K562 (cell line): ENCODE data around the gene PSMA2. TPM values are rescaled to one million over a fixed set of nuclear protein-coding genes. Genes with fewer than 3 reads are reported as not detected.

Experiments
- CEBPB ChIP-seq: fragments of 450-650 bp; IDR thresholded peaks from 2 replicates; pipeline ENCODE4 v1.6.1; 2016; ENCODE audit warnings: missing genetic modification characterization, missing compliant biosample characterization
- CGGBP1 ChIP-seq: fragments of 250-450 bp; sonication (Bioruptor Pico); IDR thresholded peaks from 2 replicates; pipeline ENCODE4 v1.9.0; 2021; ENCODE audit warnings: mild to moderate bottlenecking
- ESRRA ChIP-seq: fragments of 450-650 bp; IDR thresholded peaks from 2 replicates; pipeline ENCODE4 v1.6.1; 2014; ENCODE audit warnings: low read depth, mild to moderate bottlenecking, moderate library complexity, borderline replicate concordance
- HNRNPK ChIP-seq: fragments of 200-400 bp; formaldehyde crosslinking; IDR thresholded peaks from one replicate; pipeline ENCODE4 v1.6.1; 2018; ENCODE audit warnings: mild to moderate bottlenecking, low read depth, low read length; ENCODE audit not compliant: poor library complexity, severe bottlenecking
- IFI16 ChIP-seq: fragments of 250-450 bp; sonication (Bioruptor Pico); IDR thresholded peaks from 2 replicates; pipeline ENCODE4 v2.1.2; 2022; ENCODE audit warnings: mild to moderate bottlenecking, inconsistent platforms
- KDM1A ChIP-seq, 2 experiments: fragments of 450-650 bp; IDR thresholded peaks; 2 replicates each; pipeline ENCODE4 v1.6.1; 2016; ENCODE audit warnings: mild to moderate bottlenecking in 2 of 2
- KLF1 ChIP-seq: fragments of 450-650 bp; IDR thresholded peaks from 2 replicates; pipeline ENCODE4 v1.6.1; 2016; ENCODE audit warnings: missing genetic modification characterization, missing compliant biosample characterization
- MEF2A ChIP-seq: IDR thresholded peaks from 2 replicates; pipeline ENCODE4 v1.6.1; 2011; ENCODE audit warnings: low read depth, mild to moderate bottlenecking, low read length, moderate library complexity; ENCODE audit not compliant: control insufficient read depth
- NONO ChIP-seq, 2 experiments: fragments of 200-400 bp in 1 of 2; fragments of 450-650 bp in 1 of 2; formaldehyde crosslinking in 1 of 2; IDR thresholded peaks; 2 replicates each; pipeline ENCODE4 v1.6.1; 2017; ENCODE audit warnings: low read depth in 2 of 2, mild to moderate bottlenecking in 2 of 2, moderate library complexity in 2 of 2, low read length in 1 of 2
- RBM17 ChIP-seq: fragments of 200-400 bp; formaldehyde crosslinking; IDR thresholded peaks from 2 replicates; pipeline ENCODE4 v1.6.1; 2017; ENCODE audit warnings: low read depth, mild to moderate bottlenecking, low read length, borderline replicate concordance
- SAFB2 ChIP-seq: fragments of 200-400 bp; formaldehyde crosslinking; IDR thresholded peaks from 2 replicates; pipeline ENCODE4 v1.6.1; 2018; ENCODE audit warnings: borderline replicate concordance, low read length, low read depth, moderate library complexity; ENCODE audit not compliant: severe bottlenecking
- SNAPC5 ChIP-seq: fragments of 250-450 bp; sonication (Bioruptor Pico); IDR thresholded peaks from 2 replicates; pipeline ENCODE4 v1.8.0; 2021; ENCODE audit warnings: moderate library complexity, mild to moderate bottlenecking, inconsistent platforms
- SP2 ChIP-seq: IDR thresholded peaks from 2 replicates; pipeline ENCODE4 v1.6.1; 2011; ENCODE audit warnings: mild to moderate bottlenecking, low read depth, low read length, moderate library complexity; ENCODE audit not compliant: poor library complexity, severe bottlenecking; ENCODE audit errors: extremely low read depth
- STAT5B ChIP-seq: fragments of 250-450 bp; sonication (Bioruptor Pico); IDR thresholded peaks from 2 replicates; pipeline ENCODE4 v1.8.0; 2021; ENCODE audit warnings: mild to moderate bottlenecking, inconsistent platforms
- THAP7 ChIP-seq: fragments of 250-450 bp; sonication (Bioruptor Pico); IDR thresholded peaks from 2 replicates; pipeline ENCODE4 v1.5.0; 2021
- THRAP3 ChIP-seq: fragments of 450-650 bp; IDR thresholded peaks from 2 replicates; pipeline ENCODE4 v1.6.1; 2016; ENCODE audit warnings: mild to moderate bottlenecking, inconsistent platforms, borderline replicate concordance
- ZFP36 ChIP-seq: fragments of 150-350 bp; IDR thresholded peaks from 2 replicates; pipeline ENCODE4 v1.6.1; 2018; ENCODE audit warnings: low read length, low read depth; ENCODE audit not compliant: partially characterized antibody
- ZNF12 ChIP-seq: sonication (generic); formaldehyde crosslinking; IDR thresholded peaks from 2 replicates; pipeline ENCODE4 v1.4.0; 2020; ENCODE audit warnings: mild to moderate bottlenecking, missing genetic modification reagents
- ZNF431 ChIP-seq: sonication (generic); formaldehyde crosslinking; IDR thresholded peaks from 2 replicates; pipeline ENCODE4 v1.8.0; 2022; ENCODE audit warnings: mild to moderate bottlenecking, missing genetic modification reagents
- ZNF518B ChIP-seq: fragments of 250-450 bp; sonication (Bioruptor Pico); IDR thresholded peaks from 2 replicates; pipeline ENCODE4 v1.5.0; 2021; ENCODE audit warnings: mild to moderate bottlenecking, moderate library complexity
- ZNF707 ChIP-seq: fragments of 250-450 bp; sonication (Bioruptor Pico); conservative IDR thresholded peaks from 2 replicates; pipeline ENCODE4 v1.8.0; 2022; ENCODE audit warnings: inconsistent platforms, mild to moderate bottlenecking, moderate library complexity
- ZNF766 ChIP-seq: fragments of 200-800 bp; sonication (Bioruptor generic); conservative IDR thresholded peaks from 2 replicates; pipeline ENCODE4 v1.6.1; 2016; ENCODE audit warnings: missing genetic modification characterization, missing compliant biosample characterization
- ZNF830 ChIP-seq: fragments of 250-450 bp; sonication (Bioruptor Pico); IDR thresholded peaks from 2 replicates; pipeline ENCODE4 v1.5.0; 2021; ENCODE audit warnings: mild to moderate bottlenecking
- polyA plus RNA-seq, 8 experiments: library from polyadenylated mRNA; depleted of rRNA in 4 of 8; stranded (reverse) in 5 of 8; unstranded in 3 of 8; fragments of >200 nt; fragmentation: Nextera tagmentation in 2 of 8; fragmentation: Illumina TruSeq in 1 of 8; extraction: Ambion mirVana in 2 of 8; extraction: Trizol in 1 of 8; gene quantifications; 2 replicates each; pipeline versions ENCODE4 v1.2.1 to v1.2.3, GENCODE V29; 2011 to 2014; ENCODE audit warnings: inconsistent platforms in 1 of 8, missing spikeins in 1 of 8
- total RNA-seq, 7 experiments: library from RNA; depleted of rRNA in 6 of 7; stranded (reverse); fragments of >200 nt in 6 of 7; fragmentation: Illumina TruSeq in 2 of 7; extraction: Trizol in 2 of 7; gene quantifications; 2 replicates each; pipeline versions ENCODE4 v1.2.1 to v1.2.3, GENCODE V29; 2011 to 2021; ENCODE audit warnings: low replicate concordance in 1 of 7

Gene PSMA2
- total and polyA plus RNA-seq, 9 of the 15 experiments (the other 6 are each of a cell fraction or from before 2014, with no cell fraction given): 91.7 to 1,070 (median 213) TPM

GRCh38 chr7:42945821-42946626 is 14.1 kb upstream of the PSMA2 start (continued):
- TF ChIP-seq ZNF707 (CRISPR knock-in tag) (no peak), MEF2A (no peak), ZNF766 (CRISPR knock-in tag) (no peak), ZNF518B (CRISPR knock-in tag) (no peak), RBM17 (no peak), CGGBP1 (CRISPR knock-in tag) (no peak), ZFP36 (peak; percentile 82), NONO (IDR thresholded peaks at IDR 0.05; ENCODE audit: low read depth in 2 of 2, low read length in 1 of 2) (no peak), KLF1 (tag) (no peak), ZNF12 (no peak), IFI16 (CRISPR knock-in tag) (no peak), ESRRA (peak; percentile 78), HNRNPK (no peak), STAT5B (CRISPR knock-in tag) (no peak), THRAP3 (no peak), KDM1A (IDR thresholded peaks at IDR 0.05) (peak; percentile 20 to 58; a peak in 3 of 4 replicates), ZNF431 (no peak), SP2 (no peak), SNAPC5 (CRISPR knock-in tag) (no peak), SAFB2 (no peak), CEBPB (no peak), ZNF830 (CRISPR knock-in tag) (no peak), THAP7 (no peak)
